Germinal center (tissue), 1 donor: ENCODE results near the gene TFRC.
"Not testable (repeated sequence)": the region's sequence is repeated elsewhere in the genome, so short reads cannot be mapped to it uniquely, and the experiment has no call there.

Experiments
- DNase-seq: peaks from one replicate; pipeline ENCODE4 v3.0.0; 2012; ENCODE audit warnings: mixed read lengths, low spot score

TFRC gene

DNA sequence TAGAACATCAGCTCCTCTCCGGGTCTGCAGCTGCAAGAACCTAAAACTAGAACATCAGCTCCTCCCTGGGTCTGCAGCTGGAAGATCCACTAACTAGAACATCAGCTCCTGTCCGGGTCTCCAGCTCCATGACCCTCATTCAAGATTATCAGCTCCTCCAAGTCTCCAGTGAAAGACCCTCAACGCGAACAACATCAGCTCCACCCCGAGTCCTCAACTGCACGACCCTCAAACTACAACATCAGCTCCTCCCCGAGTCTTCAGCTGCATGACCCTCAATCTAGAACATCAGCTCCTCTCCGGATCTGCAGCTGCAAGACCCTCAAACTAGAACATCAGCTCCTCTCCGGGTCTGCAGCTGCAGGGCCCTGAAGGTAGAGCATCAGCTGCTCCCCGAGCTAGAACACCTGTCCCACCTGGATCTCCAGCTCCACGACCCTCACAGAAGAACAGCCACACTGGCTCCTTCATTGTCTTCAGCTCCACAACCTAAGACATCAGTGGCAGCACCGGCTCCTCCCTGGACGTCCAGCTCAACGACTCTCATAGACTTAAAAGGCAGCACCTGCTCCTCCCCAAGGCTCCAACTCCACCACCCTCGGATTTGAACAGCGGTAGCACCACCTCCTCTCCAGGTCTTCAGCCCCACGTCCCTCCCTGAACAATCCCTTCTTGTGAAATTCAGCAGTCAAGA, 77.4 kb downstream of the TFRC start:
- not testable (repeated sequence) for DNase-seq

DNA sequence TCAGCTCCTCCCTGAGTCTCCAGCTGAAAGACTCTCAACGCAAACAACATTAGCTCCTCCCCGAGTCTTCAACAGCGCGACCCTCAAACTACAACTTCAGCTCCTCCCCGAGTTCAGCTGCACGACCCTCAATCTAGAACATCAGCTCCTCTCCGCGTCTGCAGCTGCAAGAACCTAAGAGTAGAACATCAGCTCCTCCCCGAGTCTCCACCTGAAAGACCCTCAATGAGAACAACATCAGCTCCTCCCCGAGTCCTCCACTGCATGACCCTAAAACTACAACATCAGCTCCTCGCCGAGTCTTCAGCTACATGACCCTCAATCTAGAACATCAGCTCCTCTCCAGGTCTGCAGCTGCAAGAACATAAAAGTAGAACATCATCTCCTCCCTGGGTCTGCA, 78.3 kb downstream of the TFRC start:
- DNase-seq = no peak

DNA sequence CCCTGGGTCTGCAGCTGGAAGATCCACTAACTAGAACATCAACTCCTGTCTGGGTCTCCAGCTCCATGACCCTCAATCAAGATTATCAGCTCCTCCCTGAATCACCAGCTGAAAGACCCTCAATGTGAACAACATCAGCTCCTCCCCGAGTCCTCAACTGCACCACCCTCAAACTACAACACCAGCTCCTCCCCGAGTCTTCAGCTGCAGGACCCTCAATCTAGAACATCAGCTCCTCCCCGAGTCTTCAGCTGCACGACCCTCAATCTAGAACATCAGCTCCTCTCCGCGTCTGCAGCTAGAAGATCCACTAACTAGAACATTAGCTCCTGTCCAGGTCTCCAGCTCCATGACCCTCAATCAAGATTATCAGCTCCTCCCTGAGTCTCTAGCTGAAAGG, 79.2 kb downstream of the TFRC start:
- DNase-seq = not testable (repeated sequence)

DNA sequence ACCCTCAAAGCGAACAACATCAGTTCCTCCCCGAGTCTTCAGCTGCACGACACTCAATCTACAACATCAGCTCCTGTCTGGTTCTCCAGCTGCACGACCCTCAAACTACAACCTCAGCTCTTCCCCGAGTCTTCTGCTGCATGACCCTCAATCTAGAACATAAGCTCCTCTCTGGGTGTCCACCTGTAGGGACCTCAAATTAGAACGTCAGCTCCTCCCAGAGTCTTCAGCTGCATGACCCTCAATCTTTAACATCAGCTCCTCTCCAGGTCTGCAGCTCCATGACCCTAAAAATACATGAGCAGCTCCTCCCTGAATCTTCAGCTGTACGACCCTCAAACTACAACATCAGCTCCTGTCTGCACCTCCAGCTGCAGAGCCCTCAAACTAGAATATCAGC, 80.7 kb downstream of the TFRC start:
- not testable (repeated sequence) for DNase-seq

DNA sequence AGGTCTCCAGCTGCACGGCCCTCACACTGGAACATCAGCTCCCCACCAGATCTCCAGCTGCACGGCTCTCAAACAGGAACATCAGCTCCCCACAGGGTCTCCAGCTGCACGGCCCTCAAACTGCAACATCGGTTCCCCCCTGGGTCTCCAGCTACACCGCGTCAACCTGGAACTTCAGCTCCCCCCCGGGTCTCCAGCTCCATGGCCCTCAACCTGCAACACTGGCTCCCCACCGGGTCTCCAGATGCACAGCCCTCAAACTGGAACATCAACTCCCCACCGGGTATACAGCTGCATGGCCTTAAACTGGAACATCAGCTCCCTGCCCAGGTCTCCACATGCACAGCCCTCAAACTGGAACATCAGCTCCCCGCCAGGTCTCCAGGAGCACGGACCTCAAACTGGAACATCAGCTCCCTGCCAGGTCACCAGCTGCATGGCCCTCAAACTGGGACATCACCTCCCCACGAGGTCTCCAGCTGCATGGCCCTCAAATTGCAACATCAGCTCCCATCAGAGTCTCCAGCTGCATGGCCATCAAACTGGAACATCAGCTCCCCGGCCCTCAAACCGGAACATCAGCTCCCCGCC, 81.4 kb downstream of the TFRC start:
- not testable (repeated sequence) for DNase-seq

DNA sequence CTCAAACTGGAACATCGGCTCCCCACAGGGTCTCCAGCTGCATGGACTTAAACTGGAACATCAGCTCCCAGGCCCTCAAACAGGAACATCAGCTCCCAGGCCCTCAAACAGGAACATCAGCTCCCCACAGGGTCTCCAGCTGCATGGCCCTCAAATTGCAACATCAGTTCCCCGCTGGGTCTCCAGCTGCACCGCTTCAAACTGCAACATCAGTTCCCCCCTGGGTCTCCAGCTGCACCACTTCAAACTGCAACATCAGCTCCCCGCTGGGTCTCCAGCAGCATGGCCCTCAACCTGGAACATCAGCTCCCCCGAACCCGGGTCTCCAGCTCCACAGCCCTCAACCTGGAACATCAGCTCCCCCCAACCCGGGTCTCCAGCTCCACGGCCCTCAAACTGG, 82.0 kb downstream of the TFRC start:
- no peak for DNase-seq
